ENCODE results near the gene CRYBG1. TPM values are rescaled to one million over a fixed set of nuclear protein-coding genes. Genes with fewer than 3 reads are reported as not detected.
A peak's percentile ranks its signal among the peaks of the same experiment; 100 is the strongest.

The CRYBG1 gene
- polyA plus RNA-seq, 2 of the 4 experiments (the other 2 are of a cell fraction): 0.31 to 0.37 TPM

DNA sequence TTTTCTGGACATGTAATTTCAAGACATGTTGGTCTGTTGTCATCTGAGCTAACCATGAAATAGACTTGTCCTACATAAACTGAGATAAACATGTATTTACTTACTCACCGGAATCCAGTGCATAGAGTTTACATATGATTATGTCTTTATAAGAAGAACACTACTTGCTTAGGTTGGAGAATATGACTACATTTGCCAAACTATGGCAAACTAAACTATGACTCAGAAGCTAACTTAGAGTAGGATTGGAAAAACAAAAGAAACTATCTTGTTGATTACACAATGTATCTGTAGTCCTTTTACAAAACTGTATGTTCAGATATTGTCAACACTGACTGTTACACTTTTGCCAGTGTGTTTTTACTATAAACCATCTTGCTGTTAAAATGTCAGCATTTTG, 113.3 kb downstream of the CRYBG1 start:
- FAIRE-seq (no peak), ATAC-seq (no peak), DNase-seq (ENCODE audit: low read depth in 1 of 2, low spot score in 1 of 2) (no peak)
- Histone ChIP-seq H3K4me3 (no peak overlapping the region), H3K27ac (no peak overlapping the region), H3K9me3 (no peaks in the 10 kb centered on the region), H3K4me1 (peaks cover 6% of the 10 kb centered on the region; the same call in 2 of the 3 replicates), H3K4me2 (no peak overlapping the region)
- POLR2A ChIA-PET: no interaction called here
- TF ChIP-seq CHD2 (IDR thresholded peaks at IDR 0.05; ENCODE audit: low read length, partially characterized antibody) (no peak), MAZ (IDR thresholded peaks at IDR 0.05; ENCODE audit: borderline replicate concordance, low read depth, low read length) (no peak), SREBF2 (IDR thresholded peaks at IDR 0.05) (no peak)
- CTCF ChIA-PET: interaction anchor here (1.2 to 2.3 kb wide), 2 partner anchors 35 to 93 kb away, joined by 3 to 13 read pairs; no protein-coding TSS in a partner anchor
- 82% methylated on average over 1 of the region's 1 CpG for whole genome bisulfite sequencing (ENCODE audit: missing lambda C conversion rate)

DNA sequence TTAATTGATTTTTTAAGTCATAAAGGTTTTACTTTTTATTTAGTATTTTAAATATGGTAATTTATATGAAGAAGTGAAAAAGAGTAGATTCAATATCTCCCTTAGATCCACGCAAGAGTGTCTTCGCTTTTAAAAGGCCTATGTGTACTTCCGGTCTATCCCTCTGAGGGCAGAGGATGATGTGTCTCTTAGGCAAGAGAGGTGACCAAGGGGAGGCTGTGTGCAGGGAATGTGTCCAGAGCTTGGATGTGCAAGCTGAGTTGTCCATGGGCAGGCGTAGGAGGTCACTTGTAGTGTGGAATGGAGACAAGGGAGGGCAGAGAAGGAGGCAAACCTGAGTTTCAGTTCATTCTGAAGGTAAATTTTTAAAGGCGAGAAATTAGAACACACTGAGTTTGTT, 113.9 kb downstream of the CRYBG1 start:
- Histone ChIP-seq H3K9me3 (no peaks in the 10 kb centered on the region), H3K4me3 (no peak overlapping the region), H3K4me1 (peaks cover 6% of the 10 kb centered on the region; the same call in 2 of the 3 replicates), H3K4me2 (no peak overlapping the region), H3K27ac (no peak overlapping the region)
- WGBS (ENCODE audit: missing lambda C conversion rate): 84% methylated on average over 5 of the region's 5 CpGs
- ChIA-PET POLR2A (no interaction called here), CTCF (interaction anchor here (1.2 to 2.3 kb wide), 2 partner anchors 35 to 92 kb away, joined by 3 to 13 read pairs; no protein-coding TSS in a partner anchor)
- DNase-seq (ENCODE audit: low read depth in 1 of 2, low spot score in 1 of 2) (no peak), FAIRE-seq (no peak), ATAC-seq (no peak)
- TF ChIP-seq SREBF2 (IDR thresholded peaks at IDR 0.05) (no peak), ESRRA (IDR thresholded peaks at IDR 0.05; ENCODE audit: borderline replicate concordance, low read length) (no peak), TP53 (CRISPR knock-in tag; IDR thresholded peaks at IDR 0.05) (no peak), HDAC2 (IDR thresholded peaks at IDR 0.05) (no peak), CHD4 (IDR thresholded peaks at IDR 0.05; ENCODE audit: borderline replicate concordance) (no peak)

DNA sequence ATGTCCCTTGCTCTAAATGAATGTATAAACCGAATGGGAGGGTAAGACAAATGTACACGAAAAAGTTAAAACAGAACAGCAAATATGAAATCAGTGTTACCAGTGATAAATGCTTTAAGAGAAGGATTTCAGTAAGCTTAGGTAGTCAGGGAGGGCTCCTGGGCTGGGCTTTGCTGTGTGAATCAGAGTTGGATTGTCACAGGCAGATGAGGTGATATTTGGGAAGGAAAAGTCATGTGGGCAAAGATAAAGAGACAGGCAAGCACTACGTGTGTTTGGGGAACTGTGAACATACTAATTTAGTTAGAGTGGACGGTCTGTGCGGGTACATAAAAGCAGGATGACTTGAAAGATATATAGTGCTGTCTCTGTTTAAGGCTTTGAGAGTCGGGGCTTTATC, 114.8 kb downstream of the CRYBG1 start:
- peaks cover 6% of the 10 kb centered on the region; the same call in 2 of the 3 replicates for H3K4me1 ChIP-seq
- FAIRE-seq (no peak), ATAC-seq (no peak), DNase-seq (ENCODE audit: low read depth in 1 of 2, low spot score in 1 of 2) (no peak)
- CTCF ChIA-PET: interaction anchor here (1.0 kb wide), 1 partner anchor 31 kb away, joined by 4 read pairs; no protein-coding TSS in a partner anchor
- H3K4me3 ChIP-seq: no peak overlapping the region
- POLR2A ChIA-PET: no interaction called here
- TF ChIP-seq TFCP2L1 (CRISPR knock-in tag; IDR thresholded peaks at IDR 0.05) (no peak), MAFK (IDR thresholded peaks at IDR 0.05; ENCODE audit: partially characterized antibody) (no peak), NPAS2 (CRISPR knock-in tag; IDR thresholded peaks at IDR 0.05; ENCODE audit: borderline replicate concordance) (no peak), HEYL (CRISPR knock-in tag; IDR thresholded peaks at IDR 0.05) (no peak), ZFP36 (IDR thresholded peaks at IDR 0.05; ENCODE audit: borderline replicate concordance, partially characterized antibody) (no peak), RAD21 (conservative IDR thresholded peaks at IDR 0.05 in 1 of 2, IDR thresholded peaks at IDR 0.05 in 1 of 2) (no peak), RCOR1 (IDR thresholded peaks at IDR 0.05; ENCODE audit: low read depth, low read length) (no peak), FOSB (CRISPR knock-in tag; IDR thresholded peaks at IDR 0.05) (no peak), EHMT2 (IDR thresholded peaks at IDR 0.05; ENCODE audit: low read depth) (no peak)
- TF ChIP-seq, protein P1, sequence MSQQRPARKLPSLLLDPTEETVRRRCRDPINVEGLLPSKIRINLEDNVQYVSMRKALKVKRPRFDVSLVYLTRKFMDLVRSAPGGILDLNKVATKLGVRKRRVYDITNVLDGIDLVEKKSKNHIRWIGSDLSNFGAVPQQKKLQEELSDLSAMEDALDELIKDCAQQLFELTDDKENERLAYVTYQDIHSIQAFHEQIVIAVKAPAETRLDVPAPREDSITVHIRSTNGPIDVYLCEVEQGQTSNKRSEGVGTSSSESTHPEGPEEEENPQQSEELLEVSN (IDR thresholded peaks at IDR 0.05; ENCODE audit: borderline replicate concordance, low read depth): no peak
- TF ChIP-seq, protein P2, sequence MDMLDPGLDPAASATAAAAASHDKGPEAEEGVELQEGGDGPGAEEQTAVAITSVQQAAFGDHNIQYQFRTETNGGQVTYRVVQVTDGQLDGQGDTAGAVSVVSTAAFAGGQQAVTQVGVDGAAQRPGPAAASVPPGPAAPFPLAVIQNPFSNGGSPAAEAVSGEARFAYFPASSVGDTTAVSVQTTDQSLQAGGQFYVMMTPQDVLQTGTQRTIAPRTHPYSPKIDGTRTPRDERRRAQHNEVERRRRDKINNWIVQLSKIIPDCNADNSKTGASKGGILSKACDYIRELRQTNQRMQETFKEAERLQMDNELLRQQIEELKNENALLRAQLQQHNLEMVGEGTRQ (IDR thresholded peaks at IDR 0.05): no peak
- TF ChIP-seq, protein P3, sequence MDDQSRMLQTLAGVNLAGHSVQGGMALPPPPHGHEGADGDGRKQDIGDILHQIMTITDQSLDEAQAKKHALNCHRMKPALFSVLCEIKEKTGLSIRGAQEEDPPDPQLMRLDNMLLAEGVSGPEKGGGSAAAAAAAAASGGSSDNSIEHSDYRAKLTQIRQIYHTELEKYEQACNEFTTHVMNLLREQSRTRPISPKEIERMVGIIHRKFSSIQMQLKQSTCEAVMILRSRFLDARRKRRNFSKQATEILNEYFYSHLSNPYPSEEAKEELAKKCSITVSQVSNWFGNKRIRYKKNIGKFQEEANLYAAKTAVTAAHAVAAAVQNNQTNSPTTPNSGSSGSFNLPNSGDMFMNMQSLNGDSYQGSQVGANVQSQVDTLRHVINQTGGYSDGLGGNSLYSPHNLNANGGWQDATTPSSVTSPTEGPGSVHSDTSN (IDR thresholded peaks at IDR 0.05): no peak
- no peak overlapping the region for H3K4me2 ChIP-seq
- H3K27ac ChIP-seq: peak overlapping the region in 1 of 2 experiments; percentile 21; a peak in 1 of 6 replicates
- H3K9me3 ChIP-seq: no peaks in the 10 kb centered on the region
- 56% methylated on average over 6 of the region's 6 CpGs for WGBS (ENCODE audit: missing lambda C conversion rate)

Measured in A549 (cell line).